Adrenal gland (tissue), 12 donors: ENCODE measurements around the gene ZNF613. TPM values are rescaled to one million over a fixed set of nuclear protein-coding genes. Genes with fewer than 3 reads are reported as not detected.
A peak's percentile ranks its signal among the peaks of the same experiment; 100 is the strongest.
"Not testable (repeated sequence)": the region's sequence is repeated elsewhere in the genome, so short reads cannot be mapped to it uniquely, and the experiment has no call there.

ENCODE experiments used
- DNase-seq, 7 donors: peaks; one replicate each; pipeline ENCODE4 v3.0.0-alpha.2; 2019 to 2020
- H3K27ac ChIP-seq, 5 donors: fragments of 200-600 bp; sonication (generic) in 4 of 5; 1 replicate in 3 of 5; 2 replicates in 2 of 5; pipeline versions ENCODE4 v1.5.1 to v1.8.0; 2016 to 2020; ENCODE audit warnings: mild to moderate bottlenecking in 1 of 5
- H3K27me3 ChIP-seq: fragments of 200-600 bp; 2 replicates; pipeline ENCODE4 v1.8.0; 2021
- H3K36me3 ChIP-seq, 2 donors: fragments of 200-600 bp; replicated peaks in 1 of 2; 1 replicate in 1 of 2; 2 replicates in 1 of 2; pipeline versions ENCODE4 v1.5.1 to v1.8.0; 2018 to 2022
- H3K4me1 ChIP-seq, 2 donors: fragments of 200-600 bp; replicated peaks in 1 of 2; 1 replicate in 1 of 2; 2 replicates in 1 of 2; pipeline versions ENCODE4 v1.5.1 to v1.8.0; 2018 to 2021
- H3K4me3 ChIP-seq, 4 donors: fragments of 200-600 bp; sonication (generic) in 3 of 4; one replicate each; pipeline ENCODE4 v1.5.1; 2016 to 2018
- H3K9me3 ChIP-seq, 3 donors: fragments of 200-600 bp; sonication (generic) in 1 of 3; replicated peaks in 1 of 3; 1 replicate in 2 of 3; 2 replicates in 1 of 3; pipeline versions ENCODE4 v1.5.1 to v1.8.0; 2016 to 2021
- POLR2A ChIP-seq, 2 donors: fragments of 450-650 bp; IDR thresholded peaks; one replicate each; pipeline ENCODE4 v1.6.1; 2017; ENCODE audit warnings: antibody characterized with exemption in 2 of 2, mild to moderate bottlenecking in 2 of 2, moderate library complexity in 1 of 2
- WGBS, 4 donors: extraction: QIAGEN DNeasy Blood & Tissue Kit in 2 of 4; methylation state at CpG; one replicate each; pipeline versions ENCODE4 v1.1.5 to v1.1.7; 2013 to 2017; 5-methylcytosine and 5-hydroxymethylcytosine counted together
- intact Hi-C, 2 donors: fragments of 100-400 bp; cut with DNase I; formaldehyde crosslinking; loops; one replicate each; pipeline versions ENCODE4 v1.14.1 to v1.15.0; 2022 to 2023
- polyA plus RNA-seq, 3 donors: library from polyadenylated mRNA; stranded (reverse); fragments of 200-250 nt in 2 of 3; fragments of 350-450 nt in 1 of 3; fragmentation: Illumina TruSeq in 1 of 3; extraction: RNeasy Lipid Tissue Mini Kit (QIAGEN cat#74804) in 1 of 3; gene quantifications; one replicate each; pipeline ENCODE4 v1.2.3, GENCODE V29; 2013 to 2014
- total RNA-seq, 9 donors: library from RNA; depleted of rRNA in 4 of 9; stranded (reverse); fragments of >200 nt in 4 of 9; fragments of 120-200 nt in 1 of 9; fragmentation: NEBNext Ultra II Directional in 1 of 9; extraction: Animal tissue kit (Norgen Biotek cat#: 25700) in 1 of 9; gene quantifications; one replicate each; pipeline versions ENCODE4 v1.1.0 to v1.2.4, GENCODE V29; 2013 to 2023
- TF ChIP-seq, protein P1 (sequence below), 6 experiments: fragments of 450-650 bp in 4 of 6; fragments of 200-600 bp in 2 of 6; sonication (generic) in 1 of 6; IDR thresholded peaks; 1 replicate in 5 of 6; 2 replicates in 1 of 6; pipeline versions ENCODE4 v1.5.1 to v1.8.0; 2016 to 2021; ENCODE audit warnings: antibody characterized with exemption in 6 of 6, mild to moderate bottlenecking in 2 of 6, moderate library complexity in 1 of 6
- donor health status: healthy with polysubstance abuse.
- donor health status: Bipolar disorder and iron deficiency.
- donor health status: DM: yes; HTN: yes; CAD: no.
- donor health status: DM: no; HTN: no; CAD: no.
- donor health status: DM: no; HTN: no; CAD: no.
- donor health status: DM: yes; HTN: yes; CAD: no.

Gene ZNF613
- total and polyA plus RNA-seq, 12 donors, result 3.6 to 14.1 (median 5.4) TPM

DNA sequence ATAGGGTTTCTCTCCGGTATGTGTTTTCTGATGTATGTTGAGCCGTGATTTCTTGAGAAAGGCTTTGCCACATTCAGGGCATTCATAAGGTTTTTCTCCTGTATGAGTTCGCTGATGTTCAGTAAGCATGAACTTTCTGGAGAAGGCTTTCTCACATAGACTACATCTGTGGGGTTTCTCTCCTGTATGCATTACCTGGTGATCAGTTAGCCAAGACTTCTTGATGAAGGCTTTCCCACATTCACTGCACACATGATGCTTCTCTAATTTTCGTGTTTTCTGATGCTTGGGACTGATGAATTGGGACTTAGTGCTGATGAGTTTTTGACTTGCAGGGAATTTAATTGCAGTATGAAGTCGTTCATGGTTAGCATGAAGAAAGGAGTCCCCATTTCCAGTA, 38.3 kb downstream of the ZNF613 start:
- Histone ChIP-seq H3K27me3 (no peaks in the 10 kb centered on the region), H3K4me1 (no peaks in the 10 kb centered on the region), H3K27ac (no peak overlapping the region), H3K9me3 (peaks cover 0 to 57% (median 0%) of the 10 kb centered on the region in 3 donors), H3K36me3 (peaks cover 0 to 42% of the 10 kb centered on the region in 2 donors), H3K4me3 (peak overlapping the region in 1 of 4 donors; percentile 23)
- 97 to 100% (median 97%) methylated on average over 5 of the region's 5 CpGs for WGBS, 4 donors
- intact Hi-C loops, result no loop called here
- no peak for DNase-seq
- TF ChIP-seq, protein P1, sequence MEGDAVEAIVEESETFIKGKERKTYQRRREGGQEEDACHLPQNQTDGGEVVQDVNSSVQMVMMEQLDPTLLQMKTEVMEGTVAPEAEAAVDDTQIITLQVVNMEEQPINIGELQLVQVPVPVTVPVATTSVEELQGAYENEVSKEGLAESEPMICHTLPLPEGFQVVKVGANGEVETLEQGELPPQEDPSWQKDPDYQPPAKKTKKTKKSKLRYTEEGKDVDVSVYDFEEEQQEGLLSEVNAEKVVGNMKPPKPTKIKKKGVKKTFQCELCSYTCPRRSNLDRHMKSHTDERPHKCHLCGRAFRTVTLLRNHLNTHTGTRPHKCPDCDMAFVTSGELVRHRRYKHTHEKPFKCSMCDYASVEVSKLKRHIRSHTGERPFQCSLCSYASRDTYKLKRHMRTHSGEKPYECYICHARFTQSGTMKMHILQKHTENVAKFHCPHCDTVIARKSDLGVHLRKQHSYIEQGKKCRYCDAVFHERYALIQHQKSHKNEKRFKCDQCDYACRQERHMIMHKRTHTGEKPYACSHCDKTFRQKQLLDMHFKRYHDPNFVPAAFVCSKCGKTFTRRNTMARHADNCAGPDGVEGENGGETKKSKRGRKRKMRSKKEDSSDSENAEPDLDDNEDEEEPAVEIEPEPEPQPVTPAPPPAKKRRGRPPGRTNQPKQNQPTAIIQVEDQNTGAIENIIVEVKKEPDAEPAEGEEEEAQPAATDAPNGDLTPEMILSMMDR (IDR thresholded peaks at IDR 0.05), result no peak

DNA sequence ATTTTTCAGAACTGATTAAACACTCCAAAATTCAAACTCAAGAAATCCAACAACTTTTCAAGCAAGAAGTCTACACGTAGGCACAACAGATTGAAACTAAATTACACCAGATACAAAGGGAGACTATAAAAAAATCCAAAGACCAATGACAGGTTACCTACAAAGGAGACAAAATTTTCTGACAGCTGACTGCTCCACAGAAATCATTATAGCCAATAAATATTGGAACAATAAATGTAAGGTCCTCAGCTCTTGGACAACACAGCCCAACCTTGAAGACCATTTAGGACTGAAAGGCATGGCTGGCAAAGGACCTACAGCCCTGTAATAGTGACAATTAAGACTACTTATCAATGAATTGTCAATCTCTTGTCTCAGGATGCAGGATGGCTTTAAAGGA, 43.4 kb downstream of the ZNF613 start:
- no peak for DNase-seq
- H3K27me3 ChIP-seq, result no peaks in the 10 kb centered on the region
- peaks cover 0 to 54% of the 10 kb centered on the region in 2 donors for H3K36me3 ChIP-seq
- TF ChIP-seq, protein P1 (IDR thresholded peaks at IDR 0.05), result no peak
- no peak for TF ChIP-seq POLR2A (IDR thresholded peaks at IDR 0.05)
- intact Hi-C loops, result no loop called here
- WGBS, 4 donors, result 94 to 100% (median 98%) methylated on average over 1 of the region's 1 CpG
- H3K4me1 ChIP-seq, result no peaks in the 10 kb centered on the region
- peak overlapping the region in 1 of 4 donors; percentile 15 for H3K4me3 ChIP-seq
- no peak overlapping the region for H3K27ac ChIP-seq
- H3K9me3 ChIP-seq, result peaks cover 4 to 72% (median 16%) of the 10 kb centered on the region in 3 donors

DNA sequence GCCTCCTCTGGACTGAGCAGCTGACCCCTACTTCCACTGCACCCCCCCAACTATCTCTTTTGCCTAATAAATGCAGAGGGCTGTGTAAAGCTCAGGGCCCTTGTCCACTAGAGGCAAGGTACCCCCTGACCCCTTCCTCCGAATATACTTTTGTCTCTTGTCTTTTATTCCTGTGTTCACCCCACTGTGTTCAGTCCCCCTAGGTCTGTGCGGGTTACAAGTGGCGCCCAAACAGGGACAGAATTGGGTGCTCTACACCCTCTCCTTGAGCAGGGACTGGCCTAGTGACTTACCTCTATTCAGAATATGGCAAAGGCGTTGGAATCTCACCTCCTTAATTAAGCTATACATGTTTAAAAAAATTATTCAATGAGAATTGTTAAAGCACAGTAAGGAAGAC, 44.4 kb downstream of the ZNF613 start:
- TF ChIP-seq POLR2A (IDR thresholded peaks at IDR 0.05), result no peak
- TF ChIP-seq, protein P1 (IDR thresholded peaks at IDR 0.05), result no peak
- DNase-seq, result no peak
- 94 to 99% (median 95%) methylated on average over 4 of the region's 4 CpGs for WGBS, 4 donors
- Histone ChIP-seq H3K27me3 (no peaks in the 10 kb centered on the region), H3K4me1 (no peaks in the 10 kb centered on the region), H3K4me3 (peak overlapping the region in 1 of 4 donors; percentile 9), H3K9me3 (peaks cover 4 to 66% (median 16%) of the 10 kb centered on the region in 3 donors), H3K36me3 (peaks cover 0 to 46% of the 10 kb centered on the region in 2 donors), H3K27ac (no peak overlapping the region)
- intact Hi-C loops, result no loop called here

DNA sequence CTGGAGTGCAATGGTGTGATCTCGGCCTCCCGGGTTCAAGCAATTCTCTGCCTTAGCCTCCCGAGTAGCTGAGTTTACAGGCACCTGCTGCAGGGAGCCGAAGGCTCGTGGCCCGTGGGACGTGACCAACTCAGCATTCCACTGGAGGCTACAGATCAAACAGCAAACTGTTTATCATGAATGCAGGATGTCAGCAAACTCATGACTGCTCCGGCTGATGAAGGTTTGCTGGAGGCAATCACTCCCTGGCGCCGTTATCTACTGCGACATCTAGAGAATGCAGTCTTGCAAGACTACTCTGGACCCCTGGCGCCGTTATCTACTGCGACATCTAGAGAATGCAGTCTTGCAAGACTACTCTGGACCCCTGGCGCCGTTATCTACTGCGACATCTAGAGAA, 48.5 kb downstream of the ZNF613 start:
- H3K27me3 ChIP-seq, DNase-seq, H3K4me3 ChIP-seq, H3K4me1 ChIP-seq, intact Hi-C loops, H3K27ac ChIP-seq: not testable (repeated sequence)
- WGBS, 4 donors, result 94 to 97% (median 96%) methylated on average over 15 to 17 of the region's 17 CpGs
- peaks cover 4 to 73% (median 15%) of the 10 kb centered on the region in 3 donors for H3K9me3 ChIP-seq
- H3K36me3 ChIP-seq, result peaks cover 0 to 21% of the 10 kb centered on the region in 2 donors

DNA sequence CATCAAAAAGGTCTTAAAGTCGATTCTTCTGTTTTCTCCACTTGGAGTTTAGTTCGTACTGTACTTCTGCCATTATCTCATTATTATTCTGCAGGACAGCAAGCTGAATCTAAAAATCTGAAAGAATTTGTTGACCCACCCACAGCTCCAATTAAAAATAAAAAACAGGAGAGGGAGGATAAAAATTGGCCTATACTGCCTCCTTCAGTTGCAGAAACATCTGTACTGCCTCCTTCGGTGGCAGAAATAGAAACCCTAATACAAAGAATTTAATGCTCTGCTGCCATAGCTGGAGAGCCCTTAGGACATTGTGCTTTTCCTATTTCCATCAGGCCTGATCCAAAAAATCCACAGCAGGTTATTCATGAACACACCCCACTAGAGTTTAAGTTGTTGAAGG, 49.6 kb downstream of the ZNF613 start:
- H3K4me1 ChIP-seq, result no peaks in the 10 kb centered on the region
- peaks cover 0 to 17% of the 10 kb centered on the region in 2 donors for H3K36me3 ChIP-seq
- intact Hi-C loops, result no loop called here
- no peak for TF ChIP-seq POLR2A (IDR thresholded peaks at IDR 0.05)
- TF ChIP-seq, protein P1 (IDR thresholded peaks at IDR 0.05), result no peak
- H3K27me3 ChIP-seq, result no peaks in the 10 kb centered on the region
- WGBS, 4 donors, result 91 to 98% (median 93%) methylated on average over 3 of the region's 3 CpGs
- H3K4me3 ChIP-seq, result no peak overlapping the region
- no peak overlapping the region for H3K27ac ChIP-seq
- H3K9me3 ChIP-seq, result peaks cover 0 to 62% (median 4%) of the 10 kb centered on the region in 3 donors
- DNase-seq, result no peak
